ENCODE data around the gene SMIM32.

SMIM32 gene

GRCh38 chr5:136226401-136226800 is 33.4 kb upstream of the SMIM32 start:
- H3K27me3 ChIP-seq: no peaks in the 10 kb centered on the region
- no peak overlapping the region for H3K9ac ChIP-seq
- no peak overlapping the region for H3K27ac ChIP-seq
- peaks cover under 1 to 16% (median 4%) of the 10 kb centered on the region in 11 experiments; a peak in 16 of 22 replicates for H3K9me3 ChIP-seq (replicated peaks in 1 of 11)
- H3K4me1 ChIP-seq: no peaks in the 10 kb centered on the region
- H3K4me3 ChIP-seq: no peak overlapping the region
- no peaks in the 10 kb centered on the region for H4K20me1 ChIP-seq
- TF ChIP-seq Cebpa-rat (IDR thresholded peaks at IDR 0.05): no peak
- H3K4me2 ChIP-seq: no peak overlapping the region
- H3K36me3 ChIP-seq: no peaks in the 10 kb centered on the region

- TF ChIP-seq Cebpa-rat (IDR thresholded peaks at IDR 0.05): no peak
- Histone ChIP-seq H3K9ac (no peak overlapping the region), H3K27me3 (no peaks in the 10 kb centered on the region), H4K20me1 (no peaks in the 10 kb centered on the region), H3K4me3 (no peak overlapping the region), H3K27ac (no peak overlapping the region), H3K4me1 (no peaks in the 10 kb centered on the region), H3K9me3 (replicated peaks in 1 of 11) (peaks cover 6 to 22% (median 10%) of the 10 kb centered on the region in 11 experiments; a peak in 18 of 22 replicates), H3K36me3 (no peaks in the 10 kb centered on the region), H3K4me2 (no peak overlapping the region)
These were observed 32.8 kb upstream of the SMIM32 start for GRCh38 chr5:136225796-136226195.

GRCh38 chr5:136222580-136223235 is 29.7 kb upstream of the SMIM32 start:
- Histone ChIP-seq H4K20me1 (no peaks in the 10 kb centered on the region), H3K9ac (no peak overlapping the region), H3K4me1 (no peaks in the 10 kb centered on the region), H3K9me3 (replicated peaks in 1 of 11) (peaks cover 20 to 39% (median 29%) of the 10 kb centered on the region in 11 experiments), H3K4me2 (no peak overlapping the region), H3K36me3 (no peaks in the 10 kb centered on the region), H3K27me3 (no peaks in the 10 kb centered on the region), H3K27ac (no peak overlapping the region), H3K4me3 (no peak overlapping the region)
- no peak for TF ChIP-seq Cebpa-rat (IDR thresholded peaks at IDR 0.05)

GRCh38 chr5:136221340-136221739 is 28.4 kb upstream of the SMIM32 start:
- Histone ChIP-seq H3K4me3 (no peak overlapping the region), H3K27me3 (no peaks in the 10 kb centered on the region), H3K4me1 (no peaks in the 10 kb centered on the region), H3K9me3 (replicated peaks in 1 of 11) (peaks cover 20 to 39% (median 29%) of the 10 kb centered on the region in 11 experiments), H3K9ac (no peak overlapping the region), H3K36me3 (no peaks in the 10 kb centered on the region), H4K20me1 (no peaks in the 10 kb centered on the region), H3K4me2 (no peak overlapping the region), H3K27ac (no peak overlapping the region)
- TF ChIP-seq Cebpa-rat (IDR thresholded peaks at IDR 0.05): no peak

GRCh38 chr5:136216230-136216629 is 23.3 kb upstream of the SMIM32 start:
- Histone ChIP-seq H4K20me1 (no peaks in the 10 kb centered on the region; a peak in 2 of 22 replicates), H3K9me3 (replicated peaks in 1 of 11) (peaks cover 17 to 24% (median 23%) of the 10 kb centered on the region in 11 experiments), H3K27ac (no peak overlapping the region), H3K4me1 (peaks cover 0 to 4% (median 0%) of the 10 kb centered on the region in 10 experiments; a peak in 1 of 20 replicates), H3K4me3 (no peak overlapping the region), H3K36me3 (no peaks in the 10 kb centered on the region), H3K4me2 (no peak overlapping the region), H3K9ac (no peak overlapping the region), H3K27me3 (no peaks in the 10 kb centered on the region)
- no peak for TF ChIP-seq Cebpa-rat (IDR thresholded peaks at IDR 0.05)

- H3K9ac ChIP-seq: no peak overlapping the region
- H3K9me3 ChIP-seq (replicated peaks in 1 of 11): peaks cover 13 to 20% (median 18%) of the 10 kb centered on the region in 11 experiments; a peak in 21 of 22 replicates
- H4K20me1 ChIP-seq: no peaks in the 10 kb centered on the region; a peak in 2 of 22 replicates
- no peak for TF ChIP-seq Cebpa-rat (IDR thresholded peaks at IDR 0.05)
- peaks cover 0 to 4% (median 0%) of the 10 kb centered on the region in 10 experiments; a peak in 1 of 20 replicates for H3K4me1 ChIP-seq
- H3K4me3 ChIP-seq: no peak overlapping the region
- H3K27ac ChIP-seq: no peak overlapping the region
- H3K4me2 ChIP-seq: no peak overlapping the region
- H3K27me3 ChIP-seq: no peaks in the 10 kb centered on the region
- H3K36me3 ChIP-seq: no peaks in the 10 kb centered on the region
These were observed 22.9 kb upstream of the SMIM32 start for GRCh38 chr5:136215812-136216211.

- TF ChIP-seq Cebpa-rat (IDR thresholded peaks at IDR 0.05): no peak
- Histone ChIP-seq H3K4me1 (peaks cover 0 to 9% (median 4%) of the 10 kb centered on the region in 10 experiments; a peak in 11 of 20 replicates), H4K20me1 (no peaks in the 10 kb centered on the region; a peak in 2 of 22 replicates), H3K9me3 (replicated peaks in 1 of 11) (peaks cover 0 to 2% (median under 1%) of the 10 kb centered on the region in 11 experiments; a peak in 7 of 22 replicates), H3K36me3 (no peaks in the 10 kb centered on the region), H3K9ac (no peak overlapping the region), H3K4me2 (no peak overlapping the region), H3K4me3 (no peak overlapping the region), H3K27me3 (no peaks in the 10 kb centered on the region), H3K27ac (no peak overlapping the region)
These were observed 21.0 kb upstream of the SMIM32 start for GRCh38 chr5:136213919-136214493.

GRCh38 chr5:136212252-136212721 is 19.3 kb upstream of the SMIM32 start:
- no peak for TF ChIP-seq Cebpa-rat (IDR thresholded peaks at IDR 0.05)
- Histone ChIP-seq H3K27ac (no peak overlapping the region), H3K4me1 (peaks cover 0 to 16% (median 9%) of the 10 kb centered on the region in 10 experiments; a peak in 12 of 20 replicates), H3K9ac (no peak overlapping the region), H3K27me3 (no peaks in the 10 kb centered on the region), H4K20me1 (no peaks in the 10 kb centered on the region; a peak in 2 of 22 replicates), H3K4me3 (no peak overlapping the region), H3K4me2 (no peak overlapping the region), H3K9me3 (replicated peaks in 1 of 11) (no peaks in the 10 kb centered on the region), H3K36me3 (no peaks in the 10 kb centered on the region)

- no peak for TF ChIP-seq Cebpa-rat (IDR thresholded peaks at IDR 0.05)
- H3K36me3 ChIP-seq: no peaks in the 10 kb centered on the region
- H3K4me1 ChIP-seq: peaks cover 3 to 16% (median 12%) of the 10 kb centered on the region in 10 experiments; a peak in 19 of 20 replicates
- no peak overlapping the region for H3K27ac ChIP-seq
- no peaks in the 10 kb centered on the region for H3K27me3 ChIP-seq
- H3K9me3 ChIP-seq (replicated peaks in 1 of 11): no peaks in the 10 kb centered on the region
- no peaks in the 10 kb centered on the region; a peak in 2 of 22 replicates for H4K20me1 ChIP-seq
- no peak overlapping the region for H3K4me3 ChIP-seq
- H3K4me2 ChIP-seq: no peak overlapping the region
- no peak overlapping the region for H3K9ac ChIP-seq
These were observed 18.5 kb upstream of the SMIM32 start for GRCh38 chr5:136211282-136212040.
